Raji (cell line): ENCODE measurements around the gene TESPA1.

Source experiments
- POLR2A ChIP-seq: IDR thresholded peaks from 2 replicates; pipeline ENCODE4 v1.6.1; 2011; ENCODE audit warnings: low read depth, low read length, control low read depth; ENCODE audit not compliant: insufficient read depth

Gene TESPA1

GRCh38 chr12:54936736-54937135, 47.8 kb downstream of the TESPA1 start:
- TF ChIP-seq POLR2A, result no peak

- no peak for TF ChIP-seq POLR2A
Observed at GRCh38 chr12:54935235-54935951, 49.2 kb downstream of the TESPA1 start.

GRCh38 chr12:54934419-54934818, 50.1 kb downstream of the TESPA1 start:
- TF ChIP-seq POLR2A, result no peak

GRCh38 chr12:54933376-54933775, 51.2 kb downstream of the TESPA1 start:
- TF ChIP-seq POLR2A, result no peak

DNA sequence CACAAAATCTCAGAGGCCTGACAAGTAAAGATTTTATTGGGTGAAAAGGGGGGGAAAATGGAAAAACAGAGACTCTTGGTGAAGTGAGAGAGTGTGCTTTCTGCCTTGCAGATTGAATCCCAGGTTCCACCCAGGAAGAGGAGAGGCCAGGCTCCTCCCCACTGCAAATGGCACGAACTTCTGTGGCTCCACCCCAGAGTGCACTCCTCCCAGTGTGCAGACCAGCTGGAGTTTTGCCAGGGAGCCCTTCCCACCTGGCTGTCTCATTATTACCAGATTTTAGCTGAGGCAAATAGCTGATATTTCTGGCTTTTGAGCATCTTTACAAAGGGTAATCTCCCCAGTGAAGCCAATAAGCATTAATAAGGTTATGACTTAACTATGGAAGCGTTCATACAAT, 51.9 kb downstream of the TESPA1 start:
- TF ChIP-seq POLR2A, result no peak

GRCh38 chr12:54932038-54932437, 52.5 kb downstream of the TESPA1 start:
- no peak for TF ChIP-seq POLR2A

DNA sequence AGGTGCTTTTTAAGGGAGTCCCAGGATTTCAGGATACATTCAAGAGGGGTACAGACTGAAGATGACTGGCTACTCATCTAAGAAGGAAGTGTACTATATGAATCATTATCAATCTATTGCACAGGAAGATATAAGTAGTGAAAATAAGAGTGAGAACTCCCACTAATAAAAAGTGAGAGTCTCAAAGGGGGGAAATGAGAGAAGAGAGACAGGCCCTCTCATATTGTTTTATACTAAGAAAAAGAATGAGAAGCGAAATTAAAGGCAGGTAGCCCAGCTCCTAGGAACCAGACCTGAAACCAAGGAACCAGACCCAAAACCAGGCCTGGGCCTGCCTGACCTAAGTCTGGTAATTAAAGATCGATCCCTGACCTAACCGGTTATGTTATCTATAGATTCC, 54.6 kb downstream of the TESPA1 start:
- no peak for TF ChIP-seq POLR2A

DNA sequence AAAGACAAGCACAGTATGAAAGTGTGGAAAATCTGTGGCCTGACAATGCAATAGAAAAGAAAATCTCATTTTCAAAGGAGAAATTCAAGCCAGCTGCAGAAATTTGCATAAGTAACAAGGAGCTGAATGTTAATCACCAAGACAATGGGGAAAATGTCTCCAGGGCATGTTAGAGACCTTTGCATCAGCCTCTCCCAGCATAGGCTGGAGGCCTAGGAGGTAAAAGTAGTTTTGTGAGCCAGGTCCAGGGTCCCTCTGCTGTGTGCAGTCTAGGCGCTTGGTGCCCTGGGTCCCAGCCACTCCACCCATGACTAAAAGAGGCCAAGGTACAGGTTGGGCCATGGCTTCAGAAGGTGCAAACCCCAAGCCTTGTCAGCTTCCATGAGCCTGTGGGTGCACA, 58.3 kb downstream of the TESPA1 start:
- TF ChIP-seq POLR2A, result no peak

GRCh38 chr12:54924972-54925707, 59.4 kb downstream of the TESPA1 start:
- TF ChIP-seq POLR2A, result no peak

GRCh38 chr12:54917001-54917488, 67.5 kb downstream of the TESPA1 start:
- TF ChIP-seq POLR2A, result no peak
